Mucosa of stomach (tissue), 1 donor: ENCODE measurements around the gene FNDC3B.

Experiments
- H3K27me3 ChIP-seq: one replicate; pipeline ENCODE4 v1.7.0; 2013; ENCODE audit warnings: mild to moderate bottlenecking, low read length; ENCODE audit not compliant: control insufficient read depth, insufficient read depth
- H3K36me3 ChIP-seq: one replicate; pipeline ENCODE4 v1.7.0; 2013; ENCODE audit warnings: low read length; ENCODE audit not compliant: control insufficient read depth, insufficient read depth
- H3K4me1 ChIP-seq: one replicate; pipeline ENCODE4 v1.7.0; 2013; ENCODE audit warnings: mild to moderate bottlenecking, low read length; ENCODE audit not compliant: control insufficient read depth, insufficient read depth
- H3K4me3 ChIP-seq: one replicate; pipeline ENCODE4 v1.7.0; 2013; ENCODE audit warnings: low read length
- H3K9ac ChIP-seq: one replicate; pipeline ENCODE4 v1.7.0; 2013; ENCODE audit warnings: mild to moderate bottlenecking, low read length, moderate library complexity
- H3K9me3 ChIP-seq: one replicate; pipeline ENCODE4 v1.7.0; 2013; ENCODE audit warnings: mild to moderate bottlenecking, low read length, moderate library complexity; ENCODE audit not compliant: control insufficient read depth
- donor health status: Pancreatic carcinoma.

Gene FNDC3B

DNA sequence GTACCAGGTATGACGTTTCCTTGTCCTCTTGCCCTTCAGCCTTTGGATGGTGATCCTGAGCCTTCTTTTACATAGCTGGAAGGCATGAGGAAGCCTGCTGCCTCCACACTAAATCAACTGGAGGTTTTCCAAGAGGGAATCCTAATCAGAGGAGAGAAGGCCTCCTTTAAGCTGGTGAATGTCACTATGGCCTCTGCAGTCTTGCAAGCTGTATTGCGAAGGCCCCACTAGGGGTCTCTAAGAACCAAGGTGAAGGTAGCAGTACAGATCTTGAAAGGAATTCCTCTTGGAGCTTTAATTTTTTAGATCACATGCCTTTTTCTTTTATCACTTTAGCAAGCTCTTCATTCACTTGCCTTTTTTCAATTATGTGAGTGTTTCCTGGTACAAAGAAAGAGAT, 289.7 kb downstream of the FNDC3B start:
- Histone ChIP-seq H3K4me1 (peaks cover 9% of the 10 kb centered on the region), H3K36me3 (peaks cover 7% of the 10 kb centered on the region), H3K9me3 (no peaks in the 10 kb centered on the region), H3K4me3 (no peak overlapping the region), H3K9ac (no peak overlapping the region), H3K27me3 (no peaks in the 10 kb centered on the region)

DNA sequence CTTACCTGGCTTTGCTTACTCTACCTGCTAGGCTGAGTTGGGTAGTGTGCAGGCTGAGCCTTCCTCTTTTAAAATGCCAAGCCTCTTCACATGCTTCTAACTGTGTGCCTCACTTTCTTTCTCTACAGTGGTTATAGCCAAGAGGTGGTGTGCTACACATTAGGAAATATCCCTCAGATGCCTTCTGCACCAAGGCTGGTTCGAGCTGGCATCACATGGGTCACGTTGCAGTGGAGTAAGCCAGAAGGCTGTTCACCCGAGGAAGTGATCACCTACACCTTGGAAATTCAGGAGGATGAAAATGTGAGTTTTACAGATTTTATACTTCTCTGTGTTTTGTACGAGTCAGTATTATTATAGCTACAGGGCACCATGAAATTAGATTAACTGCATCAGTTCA, 291.0 kb downstream of the FNDC3B start:
- Histone ChIP-seq H3K36me3 (peaks cover 7% of the 10 kb centered on the region), H3K9ac (no peak overlapping the region), H3K4me1 (no peaks in the 10 kb centered on the region)

DNA sequence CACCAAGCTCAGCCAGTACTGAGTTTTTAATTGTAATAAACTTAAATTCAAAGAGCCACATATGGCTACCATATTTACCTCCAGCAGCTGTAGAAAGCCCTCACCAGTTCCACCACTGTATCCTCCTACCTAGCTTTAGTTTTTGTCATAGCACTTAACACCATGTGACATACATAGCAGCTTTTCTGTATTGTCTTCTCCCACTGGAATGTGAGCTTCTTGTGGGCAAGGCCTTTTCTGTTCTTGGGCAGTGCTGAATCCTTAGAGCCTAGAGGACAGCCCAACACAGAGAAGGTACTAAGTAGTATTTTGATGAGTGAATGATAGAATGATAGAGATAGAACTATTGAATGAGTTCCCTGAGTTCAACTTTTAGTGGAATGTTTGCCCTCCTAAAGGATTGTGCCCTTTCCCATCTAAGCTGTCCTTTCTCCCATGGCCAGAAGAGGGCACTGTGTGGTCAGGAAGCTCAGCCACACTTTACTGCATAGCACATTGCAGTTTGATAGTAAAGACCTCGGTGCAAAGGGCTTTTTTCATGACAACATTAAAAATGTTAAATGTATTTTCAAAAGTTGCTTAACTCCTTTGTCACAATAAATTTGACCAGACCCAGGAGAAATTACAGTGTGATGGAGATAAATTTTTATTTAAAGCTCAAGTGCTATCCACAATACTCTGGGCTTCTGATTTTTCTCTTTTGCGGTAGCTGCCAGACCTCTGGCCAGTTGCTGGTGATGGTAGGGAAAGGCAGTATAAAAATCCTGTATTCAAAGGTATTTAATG, 293.1 kb downstream of the FNDC3B start:
- Histone ChIP-seq H3K9ac (no peak overlapping the region), H3K36me3 (peaks cover 7% of the 10 kb centered on the region), H3K4me3 (no peak overlapping the region), H3K27me3 (no peaks in the 10 kb centered on the region), H3K4me1 (no peaks in the 10 kb centered on the region), H3K9me3 (no peaks in the 10 kb centered on the region)

More for the DNA sequence above, 291.0 kb downstream of the FNDC3B start:
- Histone ChIP-seq H3K9me3 (no peaks in the 10 kb centered on the region), H3K27me3 (no peaks in the 10 kb centered on the region), H3K4me3 (no peak overlapping the region)

DNA sequence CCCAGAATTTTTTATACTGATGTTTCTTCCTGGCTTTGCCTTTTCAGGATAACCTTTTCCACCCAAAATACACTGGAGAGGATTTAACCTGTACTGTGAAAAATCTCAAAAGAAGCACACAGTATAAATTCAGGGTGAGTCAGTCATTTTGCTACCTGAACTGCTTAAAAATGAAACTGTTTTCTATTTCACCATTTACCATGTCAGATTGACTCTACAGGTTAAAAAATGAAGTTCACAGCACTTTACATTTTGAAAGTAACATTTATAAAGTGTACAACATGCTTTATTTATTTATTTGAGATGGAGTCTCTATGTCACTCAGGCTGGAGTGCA, 293.6 kb downstream of the FNDC3B start:
- H3K9ac ChIP-seq: no peak overlapping the region
- no peaks in the 10 kb centered on the region for H3K4me1 ChIP-seq
- peaks cover 7% of the 10 kb centered on the region for H3K36me3 ChIP-seq
- H3K9me3 ChIP-seq: no peaks in the 10 kb centered on the region
- H3K4me3 ChIP-seq: no peak overlapping the region
- H3K27me3 ChIP-seq: no peaks in the 10 kb centered on the region

DNA sequence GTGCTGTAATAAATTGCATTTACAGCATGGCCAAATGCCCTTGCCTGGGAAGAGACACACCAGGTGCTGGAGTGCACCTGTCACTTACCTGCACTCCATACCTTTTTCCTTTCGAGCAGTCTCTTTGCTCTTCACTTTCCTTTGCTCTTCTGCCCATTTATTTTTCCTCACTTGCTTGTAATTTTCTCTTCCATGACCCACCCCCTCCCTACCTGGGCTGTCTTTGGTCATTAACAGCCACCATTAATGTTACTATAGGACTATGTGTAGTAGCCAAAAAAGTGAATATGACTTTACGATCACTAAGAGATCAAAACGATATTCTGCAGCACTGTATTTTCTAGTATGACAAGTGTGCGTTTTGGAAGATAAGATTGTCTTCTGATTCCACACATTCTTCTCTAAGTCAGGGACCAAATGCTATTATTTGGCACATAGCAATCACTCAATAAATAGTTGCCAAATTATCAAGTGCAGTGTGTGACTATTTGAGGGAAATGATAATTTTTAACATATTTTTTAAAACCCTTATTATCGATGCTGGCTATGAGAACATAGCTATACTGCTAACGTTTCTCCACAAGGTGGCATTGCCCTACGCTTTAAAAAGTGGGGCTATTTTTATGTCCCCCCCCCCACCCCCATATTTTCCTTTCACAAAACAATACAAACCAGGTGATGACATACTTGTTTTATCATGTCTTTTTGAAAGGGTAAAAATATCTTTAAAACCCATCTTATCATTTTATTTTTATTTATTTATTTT, 294.5 kb downstream of the FNDC3B start:
- H3K27me3 ChIP-seq: no peaks in the 10 kb centered on the region
- no peaks in the 10 kb centered on the region for H3K9me3 ChIP-seq
- no peak overlapping the region for H3K4me3 ChIP-seq
- H3K36me3 ChIP-seq: peaks cover 7% of the 10 kb centered on the region
- H3K4me1 ChIP-seq: no peaks in the 10 kb centered on the region
- no peak overlapping the region for H3K9ac ChIP-seq

DNA sequence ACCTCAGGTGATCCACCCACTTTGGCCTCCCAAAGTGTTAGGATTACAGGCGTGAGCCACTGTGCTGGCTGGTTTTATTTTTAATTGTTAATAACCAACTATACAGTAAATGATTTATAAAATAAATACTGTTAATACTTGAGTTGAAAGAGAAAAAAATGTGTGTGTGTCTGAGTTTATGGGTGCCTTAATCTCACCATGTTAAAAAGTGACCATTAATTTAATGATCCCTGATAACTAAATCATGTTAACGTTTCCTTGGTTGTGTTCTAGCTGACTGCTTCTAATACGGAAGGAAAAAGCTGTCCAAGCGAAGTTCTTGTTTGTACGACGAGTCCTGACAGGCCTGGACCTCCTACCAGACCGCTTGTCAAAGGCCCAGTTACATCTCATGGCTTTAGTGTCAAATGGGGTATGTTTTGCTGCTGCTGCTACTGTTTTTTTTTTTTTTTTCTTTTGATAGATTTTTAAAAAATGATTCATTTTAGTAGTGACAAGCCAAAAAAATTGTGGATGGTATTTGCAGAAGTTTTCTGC, 295.4 kb downstream of the FNDC3B start:
- Histone ChIP-seq H3K9me3 (no peaks in the 10 kb centered on the region), H3K27me3 (no peaks in the 10 kb centered on the region), H3K9ac (no peak overlapping the region), H3K36me3 (peaks cover 7% of the 10 kb centered on the region), H3K4me3 (no peak overlapping the region), H3K4me1 (no peaks in the 10 kb centered on the region)

- Histone ChIP-seq H3K9me3 (no peaks in the 10 kb centered on the region), H3K36me3 (peaks cover 5% of the 10 kb centered on the region), H3K4me3 (no peak overlapping the region), H3K27me3 (no peaks in the 10 kb centered on the region), H3K9ac (no peak overlapping the region), H3K4me1 (no peaks in the 10 kb centered on the region)
These were observed 300.5 kb downstream of the FNDC3B start for GRCh38 chr3:172339892-172340291.

DNA sequence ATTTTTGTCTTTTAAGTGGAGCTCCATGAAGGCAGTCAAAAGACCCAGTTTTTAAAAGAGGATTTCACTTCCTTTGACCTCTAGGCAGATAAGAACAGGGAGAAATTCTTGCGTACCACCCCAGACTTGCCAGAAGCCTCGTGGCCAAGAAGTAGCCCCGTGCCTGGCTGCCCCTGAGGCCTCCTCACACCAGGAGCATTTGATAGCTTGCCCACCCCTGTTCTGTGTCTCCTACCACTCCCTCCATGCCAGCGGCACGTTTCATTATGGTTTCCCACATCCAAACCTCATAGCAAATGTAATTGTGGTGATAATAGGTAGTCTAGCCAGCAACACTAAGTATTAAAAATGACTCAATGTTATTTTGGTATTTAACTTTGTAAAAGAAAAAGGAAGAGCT, 301.2 kb downstream of the FNDC3B start:
- H3K36me3 ChIP-seq: peaks cover 5% of the 10 kb centered on the region
- no peaks in the 10 kb centered on the region for H3K9me3 ChIP-seq
- no peaks in the 10 kb centered on the region for H3K27me3 ChIP-seq
- H3K4me1 ChIP-seq: no peaks in the 10 kb centered on the region
- no peak overlapping the region for H3K9ac ChIP-seq
- no peak overlapping the region for H3K4me3 ChIP-seq

DNA sequence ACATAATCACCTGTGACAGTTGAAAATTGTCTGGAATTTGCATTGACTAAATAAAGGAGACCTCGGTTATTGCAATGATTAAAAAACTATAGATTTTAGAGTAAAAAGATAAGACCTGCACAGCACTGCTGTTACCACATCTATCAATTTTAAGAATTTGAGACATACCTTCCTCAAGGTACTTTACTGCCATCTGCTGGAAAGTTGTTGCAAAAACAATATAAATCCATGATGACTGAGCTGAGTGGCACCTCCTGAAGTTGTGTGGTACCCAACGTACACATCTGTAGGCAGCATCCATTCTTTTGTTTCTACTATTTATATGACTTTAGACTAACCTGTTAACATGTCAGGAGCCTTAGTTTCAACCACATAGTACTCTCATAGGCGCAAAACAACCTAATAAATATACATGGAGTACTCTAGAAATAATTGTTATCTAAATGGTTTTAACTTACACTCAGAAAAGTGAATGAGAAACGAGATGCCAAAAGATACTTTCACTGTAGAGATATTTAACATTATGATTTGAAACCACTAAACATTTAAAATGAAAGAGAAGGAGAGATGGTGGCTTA, 302.2 kb downstream of the FNDC3B start:
- H3K9ac ChIP-seq: no peak overlapping the region
- no peaks in the 10 kb centered on the region for H3K4me1 ChIP-seq
- no peaks in the 10 kb centered on the region for H3K9me3 ChIP-seq
- H3K27me3 ChIP-seq: no peaks in the 10 kb centered on the region
- H3K36me3 ChIP-seq: peaks cover 5% of the 10 kb centered on the region
- no peak overlapping the region for H3K4me3 ChIP-seq

DNA sequence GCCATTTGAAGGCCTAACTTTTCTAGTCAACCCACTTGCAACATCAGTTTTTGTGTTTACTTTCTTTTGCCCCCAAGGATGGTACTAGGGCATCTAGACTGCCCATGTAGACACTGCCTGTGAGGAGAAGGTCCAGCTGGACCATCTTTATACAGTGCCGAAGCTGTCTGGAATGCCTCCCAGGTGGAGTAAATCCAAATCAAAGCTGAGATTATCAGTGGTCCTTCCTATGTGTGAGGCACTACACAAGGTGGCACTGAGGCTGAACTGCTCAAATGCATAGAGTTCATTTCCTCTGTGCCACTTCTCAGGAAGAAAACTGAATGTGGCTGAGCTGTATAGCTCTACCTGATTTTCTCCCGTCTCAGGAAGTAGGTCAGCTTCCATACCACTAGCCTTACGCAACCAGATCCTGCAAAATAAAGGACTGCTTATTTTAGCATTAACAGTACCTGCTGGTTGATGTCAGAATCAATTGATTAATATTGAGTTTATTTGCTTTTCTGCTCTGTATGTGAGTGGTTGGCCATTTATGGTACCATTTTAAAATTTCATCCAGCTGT, 302.8 kb downstream of the FNDC3B start:
- Histone ChIP-seq H3K36me3 (peaks cover 5% of the 10 kb centered on the region), H3K9ac (no peak overlapping the region), H3K4me1 (no peaks in the 10 kb centered on the region), H3K27me3 (no peaks in the 10 kb centered on the region), H3K9me3 (no peaks in the 10 kb centered on the region), H3K4me3 (no peak overlapping the region)

DNA sequence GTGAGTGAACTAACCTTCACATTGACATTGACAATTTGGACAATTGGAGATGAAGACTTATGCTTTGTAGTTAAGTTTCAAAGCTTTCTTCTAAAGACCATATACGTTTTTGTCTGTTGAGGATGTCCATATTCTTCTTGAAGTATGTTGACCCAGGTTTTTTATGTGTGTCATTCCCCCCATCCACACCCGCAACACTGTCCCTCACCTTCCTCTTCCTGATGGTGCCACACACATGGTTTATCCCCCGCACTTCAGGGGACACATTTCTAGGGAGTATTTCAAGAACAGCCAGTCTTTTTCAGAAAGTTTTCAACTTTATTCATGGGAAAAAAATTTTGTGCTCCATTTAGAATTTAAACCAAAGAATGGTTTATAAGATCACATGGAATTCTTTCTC, 303.7 kb downstream of the FNDC3B start:
- H3K9me3 ChIP-seq: no peaks in the 10 kb centered on the region
- H3K4me3 ChIP-seq: no peak overlapping the region
- H3K36me3 ChIP-seq: peaks cover 5% of the 10 kb centered on the region
- H3K4me1 ChIP-seq: no peaks in the 10 kb centered on the region
- H3K9ac ChIP-seq: no peak overlapping the region
- no peaks in the 10 kb centered on the region for H3K27me3 ChIP-seq

- peaks cover 5% of the 10 kb centered on the region for H3K36me3 ChIP-seq
- no peak overlapping the region for H3K4me3 ChIP-seq
- H3K9me3 ChIP-seq: no peaks in the 10 kb centered on the region
- H3K4me1 ChIP-seq: no peaks in the 10 kb centered on the region
- no peak overlapping the region for H3K9ac ChIP-seq
- no peaks in the 10 kb centered on the region for H3K27me3 ChIP-seq
These were observed 304.6 kb downstream of the FNDC3B start for GRCh38 chr3:172343979-172344378.
